Breast epithelium (tissue), 4 donors: ENCODE measurements around the gene ZNF862. TPM values are rescaled to one million over a fixed set of nuclear protein-coding genes. Genes with fewer than 3 reads are reported as not detected.
A peak's percentile ranks its signal among the peaks of the same experiment; 100 is the strongest.
"Not testable (repeated sequence)": the region's sequence is repeated elsewhere in the genome, so short reads cannot be mapped to it uniquely, and the experiment has no call there.

ENCODE experiments used
- DNase-seq, 2 donors: peaks; one replicate each; pipeline ENCODE4 v3.0.0-alpha.2; 2019; ENCODE audit warnings: low spot score in 2 of 2
- H3K27ac ChIP-seq, 2 donors: fragments of 200-600 bp; sonication (generic) in 1 of 2; one replicate each; pipeline ENCODE4 v1.5.1; 2016 to 2019; ENCODE audit warnings: mild to moderate bottlenecking in 1 of 2
- H3K27me3 ChIP-seq, 2 donors: fragments of 200-600 bp; sonication (generic) in 1 of 2; one replicate each; pipeline versions ENCODE4 v1.5.1 to v1.6.0; 2017 to 2019; ENCODE audit warnings: control low read depth in 1 of 2, mild to moderate bottlenecking in 1 of 2
- H3K36me3 ChIP-seq: fragments of 200-600 bp; one replicate; pipeline ENCODE4 v1.5.1; 2019
- H3K4me1 ChIP-seq, 2 donors: fragments of 200-600 bp; sonication (generic); one replicate each; pipeline ENCODE4 v1.5.1; 2016 to 2019; ENCODE audit warnings: control low read depth in 1 of 2
- H3K4me3 ChIP-seq, 3 donors: fragments of 200-600 bp; sonication (generic); 1 replicate in 2 of 3; 2 replicates in 1 of 3; pipeline ENCODE4 v1.5.1; 2016 to 2019; ENCODE audit warnings: mild to moderate bottlenecking in 3 of 3, moderate library complexity in 2 of 3
- H3K9me3 ChIP-seq, 2 donors: fragments of 200-600 bp; sonication (generic) in 1 of 2; one replicate each; pipeline ENCODE4 v1.5.1; 2016 to 2019; ENCODE audit warnings: control low read depth in 1 of 2
- CTCF ChIP-seq, 3 donors: fragments of 450-650 bp; IDR thresholded peaks; one replicate each; pipeline ENCODE4 v1.5.1; 2016 to 2017; ENCODE audit warnings: antibody characterized with exemption in 3 of 3, mild to moderate bottlenecking in 3 of 3, moderate library complexity in 3 of 3
- POLR2A ChIP-seq: fragments of 450-650 bp; IDR thresholded peaks from one replicate; pipeline ENCODE4 v1.6.1; 2016; ENCODE audit warnings: antibody characterized with exemption, mild to moderate bottlenecking, moderate library complexity
- POLR2AphosphoS5 ChIP-seq, 3 donors: sonication (generic); formaldehyde crosslinking; IDR thresholded peaks; one replicate each; pipeline ENCODE4 v1.6.1; 2017; ENCODE audit warnings: antibody characterized with exemption in 3 of 3
- intact Hi-C: fragments of 100-400 bp; cut with DNase I; formaldehyde crosslinking; loops from one replicate; pipeline ENCODE4 v1.15.1; 2023; ENCODE audit warnings: low total_unique reads
- total RNA-seq, 3 donors: library from RNA; depleted of rRNA; stranded (reverse); fragments of >200 nt; gene quantifications; one replicate each; pipeline ENCODE4 v1.1.0, GENCODE V29; 2016

Gene ZNF862
- total RNA-seq, 3 donors from 2014 or later, result 21.4 to 27.8 (median 27.2) TPM

DNA sequence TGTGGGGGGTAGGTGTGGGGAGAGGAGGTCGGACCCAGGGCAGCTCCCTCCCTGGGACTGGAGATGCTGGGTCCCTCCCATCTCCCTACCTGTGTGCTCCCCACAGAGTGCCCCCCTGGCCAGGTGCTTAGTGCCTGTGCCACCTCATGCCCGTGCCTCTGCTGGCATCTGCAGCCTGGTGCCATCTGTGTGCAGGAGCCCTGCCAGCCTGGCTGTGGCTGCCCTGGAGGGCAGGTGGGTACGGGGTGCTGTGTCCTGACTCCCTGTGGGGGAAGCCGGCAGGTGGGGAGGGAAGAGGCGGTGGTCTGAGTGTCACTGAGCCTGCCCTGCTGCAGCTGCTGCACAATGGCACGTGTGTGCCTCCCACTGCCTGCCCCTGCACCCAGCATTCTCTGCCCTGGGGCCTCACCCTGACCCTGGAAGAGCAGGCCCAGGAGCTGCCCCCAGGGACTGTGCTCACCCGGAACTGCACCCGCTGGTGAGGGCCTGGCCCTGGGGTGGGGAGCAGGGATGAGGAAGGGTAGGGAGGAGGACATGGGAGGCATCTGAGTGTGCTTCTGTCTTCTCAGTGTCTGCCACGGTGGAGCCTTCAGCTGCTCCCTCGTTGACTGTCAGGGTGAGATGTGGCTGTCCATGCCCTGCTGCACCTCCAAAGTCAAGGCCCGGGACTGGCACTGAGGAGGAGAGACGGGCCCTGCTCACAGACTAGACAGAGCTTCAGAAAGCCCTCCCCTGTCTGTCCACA lies 11.7 kb upstream of the ZNF862 start:
- Histone ChIP-seq H3K4me3 (no peak overlapping the region), H3K4me1 (no peaks in the 10 kb centered on the region), H3K36me3 (no peaks in the 10 kb centered on the region), H3K9me3 (no peaks in the 10 kb centered on the region), H3K27me3 (no peaks in the 10 kb centered on the region), H3K27ac (no peak overlapping the region)
- intact Hi-C loops, result no loop called here
- TF ChIP-seq POLR2A (no peak), CTCF (IDR thresholded peaks at IDR 0.05) (no peak), POLR2AphosphoS5 (IDR thresholded peaks at IDR 0.05) (no peak)
- DNase-seq, result peak in 1 of 2 donors; percentile 30

- TF ChIP-seq CTCF (IDR thresholded peaks at IDR 0.05), result no peak
- no peak for TF ChIP-seq POLR2AphosphoS5 (IDR thresholded peaks at IDR 0.05)
- no peak for TF ChIP-seq POLR2A
- no peak overlapping the region for H3K4me3 ChIP-seq
- H3K27ac ChIP-seq, result no peak overlapping the region
- intact Hi-C loops, result no loop called here
- H3K4me1 ChIP-seq, result no peaks in the 10 kb centered on the region
- peak in 1 of 2 donors; percentile 46 for DNase-seq
- H3K27me3 ChIP-seq, result no peaks in the 10 kb centered on the region
- no peaks in the 10 kb centered on the region for H3K36me3 ChIP-seq
- H3K9me3 ChIP-seq, result no peaks in the 10 kb centered on the region
Observed at GRCh38 chr7:149827089-149827981, 10.8 kb upstream of the ZNF862 start.

- Histone ChIP-seq H3K9me3 (no peaks in the 10 kb centered on the region), H3K36me3 (no peaks in the 10 kb centered on the region), H3K27me3 (no peaks in the 10 kb centered on the region), H3K4me1 (no peaks in the 10 kb centered on the region), H3K4me3 (no peak overlapping the region), H3K27ac (no peak overlapping the region)
- DNase-seq, result no peak
- TF ChIP-seq POLR2AphosphoS5 (IDR thresholded peaks at IDR 0.05) (no peak), CTCF (IDR thresholded peaks at IDR 0.05) (no peak), POLR2A (no peak)
- intact Hi-C loops, result no loop called here
Observed at GRCh38 chr7:149828357-149829309, 9.5 kb upstream of the ZNF862 start.

DNA sequence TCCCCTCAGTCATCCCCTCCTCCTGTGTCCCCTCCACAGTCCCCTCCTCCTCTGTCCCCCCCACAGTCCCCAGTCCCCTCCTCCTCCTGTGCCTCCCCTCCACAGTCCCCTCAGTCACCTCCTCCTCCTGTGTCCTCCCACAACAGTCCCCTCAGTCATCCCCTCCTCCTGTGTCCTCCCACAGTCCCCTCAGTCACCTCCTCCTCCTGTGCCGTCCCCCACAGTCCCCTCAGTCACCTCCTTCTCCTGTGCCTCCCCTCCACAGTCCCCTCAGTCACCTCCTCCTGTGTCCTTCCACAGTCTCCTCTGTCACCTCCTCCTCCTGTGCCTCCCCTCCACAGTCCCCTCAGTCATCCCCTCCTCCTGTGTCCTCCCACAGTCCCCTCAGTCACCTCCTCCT lies 7.6 kb upstream of the ZNF862 start:
- not testable (repeated sequence) for H3K9me3 ChIP-seq, H3K27ac ChIP-seq, DNase-seq, H3K4me1 ChIP-seq, H3K27me3 ChIP-seq, H3K36me3 ChIP-seq, H3K4me3 ChIP-seq
- intact Hi-C loops, result loop anchor here (10.0 kb wide), 1 partner anchor 356 kb away; no protein-coding TSS in a partner anchor
